NCI-H128 (cell line): ENCODE results near the gene CPLANE2.
"Not testable (repeated sequence)": the region's sequence is repeated elsewhere in the genome, so short reads cannot be mapped to it uniquely, and the experiment has no call there.

Experiments
- DNase-seq: peaks from one replicate; lab custom pipeline; 2025; ENCODE audit not compliant: unreplicated experiment; lab: John Stamatoyannopoulos, UW

CPLANE2 gene

DNA sequence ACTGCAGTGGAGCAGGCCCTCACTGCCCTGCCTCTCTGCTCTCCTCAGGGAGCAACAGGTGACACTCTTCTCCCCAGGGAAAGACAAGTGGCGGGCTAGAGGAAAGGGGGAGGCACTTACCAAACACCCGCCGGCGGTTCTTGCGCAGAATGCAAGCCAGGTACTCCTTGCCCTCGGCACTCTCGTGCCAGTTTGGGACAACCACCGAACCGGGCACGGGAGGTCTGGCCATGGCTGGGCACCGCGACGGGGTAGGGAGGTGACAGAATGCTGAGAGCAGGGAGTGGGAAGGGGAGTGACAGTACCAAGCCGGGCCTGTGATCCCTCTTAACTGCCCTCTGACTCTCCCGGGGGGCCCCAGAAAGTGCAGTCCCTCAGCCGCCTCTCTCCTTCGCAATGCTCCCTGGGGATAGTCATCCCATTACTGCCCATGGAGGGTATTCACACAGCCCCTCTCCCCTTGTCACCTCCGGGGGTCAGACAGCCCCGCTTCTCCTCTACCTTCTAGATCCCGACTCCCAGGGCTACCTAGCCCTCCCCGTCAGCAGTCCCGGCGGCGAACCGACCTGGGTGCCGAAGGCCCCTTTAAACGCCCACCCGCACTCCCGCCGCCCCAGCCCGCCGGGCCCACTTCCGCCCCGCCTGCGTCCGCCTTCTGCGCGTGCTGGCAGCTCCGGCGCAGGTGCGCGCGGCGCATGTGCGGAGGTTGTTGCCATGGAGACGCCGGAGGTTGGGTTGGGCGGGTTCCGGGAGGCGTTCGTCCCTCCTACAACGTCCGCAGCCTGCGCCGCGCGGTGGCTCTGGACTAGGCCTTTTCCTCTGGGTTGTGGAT lies at the start of gene CPLANE2:
Gene CPLANE2 (minus strand): TSS at position 673 of the 832 bp plus-strand sequence. CDS start 441 bp downstream, at position 232.
- DNase-seq = peak; percentile 95

GRCh38 chr1:16286122-16286521 lies 49.1 kb upstream of the CPLANE2 start:
- DNase-seq = no peak

GRCh38 chr1:16281765-16282164 lies 44.8 kb upstream of the CPLANE2 start:
- no peak for DNase-seq

GRCh38 chr1:16279186-16279585 lies 42.2 kb upstream of the CPLANE2 start:
- DNase-seq = no peak

GRCh38 chr1:16276302-16277030 lies 39.5 kb upstream of the CPLANE2 start:
- no peak for DNase-seq

- DNase-seq = no peak
Measured at GRCh38 chr1:16275591-16275990, 38.6 kb upstream of the CPLANE2 start.

DNA sequence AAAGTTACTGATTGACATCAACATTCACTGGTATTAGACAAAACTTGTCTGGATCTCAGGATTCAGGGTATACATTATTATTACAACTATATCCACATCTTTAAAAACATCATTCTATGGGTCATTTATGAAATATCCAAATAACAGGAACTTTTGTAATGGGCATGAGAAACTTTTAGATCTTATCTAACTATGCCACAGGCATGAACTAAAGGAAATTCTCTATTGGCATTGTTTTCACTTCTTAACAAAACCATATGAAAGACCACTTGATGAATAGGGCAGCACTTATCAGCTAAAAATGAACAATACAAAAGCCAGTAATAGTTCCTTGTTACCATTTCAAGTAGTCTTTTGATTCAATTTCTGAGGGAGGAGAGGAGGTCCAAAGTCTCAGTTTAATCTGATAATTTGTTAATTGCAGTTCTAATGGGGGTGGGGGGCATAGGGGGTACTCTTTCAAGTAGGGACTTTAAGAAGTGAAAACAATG lies 30.8 kb upstream of the CPLANE2 start:
- DNase-seq = no peak

GRCh38 chr1:16266411-16267118 lies 29.6 kb upstream of the CPLANE2 start:
- DNase-seq = no peak

DNA sequence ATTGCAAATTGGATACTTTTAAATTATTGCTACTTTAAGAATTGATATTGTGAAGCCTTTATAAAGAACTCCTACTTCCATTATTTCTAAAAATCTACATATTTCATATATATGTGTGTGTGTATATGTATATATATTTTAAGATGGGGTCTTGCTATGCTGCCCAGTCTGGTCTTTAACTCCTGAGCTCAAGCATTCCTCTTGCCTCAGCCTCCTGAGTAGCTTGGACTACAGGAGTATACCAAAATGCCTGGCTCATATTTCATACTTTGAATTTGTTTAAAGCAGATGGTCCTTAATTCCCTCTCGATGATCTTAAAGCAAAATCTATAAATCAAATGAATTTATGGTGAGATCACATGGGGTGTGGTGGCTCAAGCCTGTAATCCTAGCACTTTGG lies 25.1 kb upstream of the CPLANE2 start:
- no peak for DNase-seq

DNA sequence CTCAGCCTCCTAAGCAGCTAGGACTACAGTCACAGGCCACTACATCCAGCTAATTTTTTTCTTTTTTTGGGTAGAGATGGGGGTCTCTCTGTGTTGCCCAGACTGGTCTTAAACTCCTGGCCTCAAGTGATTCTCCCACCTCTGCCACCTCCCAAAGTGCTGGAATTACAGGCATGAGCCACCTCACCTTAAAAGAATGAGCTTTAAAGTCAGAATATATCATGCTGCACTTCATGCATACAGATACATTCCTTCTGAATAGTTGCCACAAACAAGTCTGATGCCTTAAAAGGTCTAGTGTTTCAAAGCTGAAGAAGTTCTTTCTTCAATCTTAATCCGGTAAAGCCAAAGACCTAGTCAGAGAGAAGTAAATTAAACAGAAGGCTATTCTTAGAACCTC lies 23.8 kb upstream of the CPLANE2 start:
- no peak for DNase-seq

DNA sequence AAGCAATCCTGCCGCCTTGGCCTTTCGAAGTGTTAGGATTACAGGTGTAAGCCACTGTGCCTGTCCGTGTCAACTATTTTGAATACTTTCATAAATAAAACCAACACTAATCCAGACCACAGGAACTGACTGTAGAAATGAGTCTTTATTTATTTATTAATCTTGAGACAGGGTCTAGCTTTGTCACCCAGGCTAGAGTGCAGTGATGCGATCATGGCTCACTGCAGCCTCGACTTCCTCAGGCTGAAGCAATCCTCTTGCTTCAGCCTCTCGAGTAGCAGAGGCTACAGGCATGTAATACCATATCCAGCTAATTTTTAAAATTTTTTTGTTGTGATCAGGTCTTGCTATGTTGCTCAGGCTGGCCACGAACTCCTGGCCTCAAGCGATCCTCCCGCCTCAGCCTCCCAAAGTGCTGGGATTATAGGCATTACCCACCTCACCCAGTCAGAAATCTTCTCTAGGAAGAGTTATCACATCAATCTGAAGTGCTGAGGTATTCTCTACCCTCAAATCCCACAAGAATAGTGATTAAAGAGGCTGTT lies 21.7 kb upstream of the CPLANE2 start:
- DNase-seq = no peak

DNA sequence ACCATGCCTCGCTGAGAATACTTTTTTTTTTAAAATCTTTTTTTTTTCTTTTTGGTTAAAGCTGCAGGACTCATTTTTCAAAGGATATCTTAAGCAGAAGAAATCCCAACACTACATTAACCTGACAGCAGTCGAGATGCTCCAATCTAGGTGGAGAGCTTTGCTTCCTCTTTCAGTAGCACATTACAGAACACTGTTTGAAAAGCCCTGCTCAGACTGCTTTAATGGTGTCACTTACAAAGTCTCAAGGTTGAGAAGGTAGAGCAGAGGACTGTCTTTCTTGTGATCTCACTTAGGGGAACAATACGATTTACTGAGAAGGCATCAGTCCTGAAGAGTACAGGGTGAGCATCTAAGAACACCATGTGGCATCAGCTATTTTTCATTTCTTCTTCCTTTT lies 21.0 kb upstream of the CPLANE2 start:
- no peak for DNase-seq

DNA sequence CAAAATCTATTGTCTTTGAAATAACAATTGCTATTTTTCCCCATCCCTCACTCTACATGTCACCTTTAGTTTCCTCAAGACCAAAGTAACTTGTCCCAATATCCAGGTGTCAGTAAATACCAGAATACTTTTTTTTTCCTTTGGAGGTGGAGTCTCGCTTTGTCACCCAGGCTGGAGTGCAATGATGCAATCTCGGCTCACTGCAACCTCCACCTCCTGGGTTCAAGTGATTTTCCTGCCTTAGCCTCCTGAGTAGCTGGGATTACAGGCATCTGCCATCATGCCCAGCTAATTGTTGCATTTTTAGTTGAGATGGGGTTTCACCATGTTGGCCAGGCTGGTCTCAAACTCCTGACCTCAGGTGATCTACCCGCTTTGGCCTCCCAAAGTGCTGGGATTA lies 20.6 kb upstream of the CPLANE2 start:
- not testable (repeated sequence) for DNase-seq

DNA sequence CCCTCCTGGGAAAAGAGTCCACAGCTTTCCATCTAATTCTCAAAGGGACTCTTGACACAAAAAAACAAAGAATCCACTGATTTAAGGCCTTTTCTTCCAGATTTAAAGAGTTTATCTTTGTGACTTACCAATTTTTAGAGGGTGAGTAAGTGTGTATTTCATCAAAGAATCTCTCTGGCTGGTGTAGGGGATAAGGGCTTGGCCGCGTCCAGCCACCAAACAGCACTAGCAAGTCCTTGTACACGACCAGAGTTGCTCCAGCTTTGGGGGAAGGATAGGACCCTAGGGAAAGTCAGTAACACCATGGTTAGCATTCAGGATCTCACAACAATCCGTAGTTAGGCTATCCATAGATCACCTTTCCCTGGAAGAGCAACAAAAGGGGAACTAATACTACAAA lies 19.5 kb upstream of the CPLANE2 start:
- DNase-seq = no peak

GRCh38 chr1:16254263-16254928 lies 17.4 kb upstream of the CPLANE2 start:
- DNase-seq = no peak

- no peak for DNase-seq
Measured at GRCh38 chr1:16253332-16253922, 16.4 kb upstream of the CPLANE2 start.

DNA sequence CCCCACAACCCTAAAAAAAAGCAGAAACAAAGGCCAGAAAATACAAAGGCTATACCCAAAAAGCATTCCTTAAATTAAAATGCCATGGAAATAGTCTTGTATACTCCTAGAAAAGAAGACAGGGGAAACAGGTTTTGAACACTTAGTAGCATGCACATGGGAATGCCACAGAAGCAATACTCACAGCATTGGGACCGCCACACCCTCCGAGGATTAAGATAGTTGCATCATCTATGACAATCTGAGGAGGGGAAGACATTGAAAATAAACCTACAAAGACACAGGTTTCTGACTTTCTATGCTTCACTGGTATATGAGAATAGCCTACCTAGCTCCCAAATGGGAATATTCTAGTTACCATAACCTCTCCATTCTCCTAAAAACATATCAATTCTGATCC lies 15.9 kb upstream of the CPLANE2 start:
- DNase-seq = no peak

DNA sequence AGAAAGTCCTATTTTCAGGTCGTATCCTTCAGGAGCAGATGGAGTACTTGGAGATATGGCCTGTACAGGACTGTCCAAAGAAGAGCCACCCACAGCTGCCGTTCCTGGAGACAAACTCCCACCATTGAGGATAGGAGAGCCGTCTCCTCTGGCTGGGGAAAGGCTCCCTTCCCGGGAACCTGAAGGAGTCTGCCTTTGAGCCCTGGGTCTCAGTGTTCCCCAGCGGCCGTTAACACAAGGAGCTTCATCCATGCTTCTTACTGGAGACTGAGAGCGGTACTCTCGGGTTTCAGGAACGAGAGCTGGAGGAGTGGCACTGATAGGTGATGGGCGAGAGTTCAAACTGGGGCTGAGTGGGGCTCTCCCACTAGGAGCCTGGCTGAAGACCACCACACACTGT lies 14.4 kb upstream of the CPLANE2 start:
- DNase-seq = no peak

- no peak for DNase-seq
Measured at GRCh38 chr1:16250524-16251251, 13.7 kb upstream of the CPLANE2 start.
